Measurements from ENCODE around the gene TUBB8.

The TUBB8 gene

DNA sequence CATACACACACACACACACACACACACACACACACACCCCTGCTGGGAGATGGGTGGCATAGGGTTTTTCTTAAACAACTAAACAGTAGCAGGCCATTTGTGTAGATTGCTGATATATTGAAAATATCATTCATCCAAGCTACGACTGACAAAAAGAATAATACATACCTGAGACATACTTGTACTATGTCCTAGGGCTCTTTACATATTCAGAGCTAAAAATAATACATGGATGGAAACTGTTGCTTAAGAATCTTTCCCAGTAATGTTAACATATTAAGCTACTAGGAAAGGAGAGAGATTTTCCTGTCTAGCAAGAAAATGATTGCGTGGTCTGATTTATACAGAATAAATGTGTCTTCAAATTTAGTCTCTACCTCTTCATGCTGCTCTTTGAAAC is 40.2 kb upstream of the TUBB8 start:
- Histone ChIP-seq H3K36me3 (ENCODE audit: control insufficient read depth in 1 of 2, insufficient read depth in 2 of 2, low read depth in 1 of 2, low read length in 2 of 2) (no peaks in the 10 kb centered on the region), H2BK12ac (ENCODE audit: low read length in 2 of 2) (no peak overlapping the region), H4K91ac (ENCODE audit: low read length) (no peak overlapping the region)

DNA sequence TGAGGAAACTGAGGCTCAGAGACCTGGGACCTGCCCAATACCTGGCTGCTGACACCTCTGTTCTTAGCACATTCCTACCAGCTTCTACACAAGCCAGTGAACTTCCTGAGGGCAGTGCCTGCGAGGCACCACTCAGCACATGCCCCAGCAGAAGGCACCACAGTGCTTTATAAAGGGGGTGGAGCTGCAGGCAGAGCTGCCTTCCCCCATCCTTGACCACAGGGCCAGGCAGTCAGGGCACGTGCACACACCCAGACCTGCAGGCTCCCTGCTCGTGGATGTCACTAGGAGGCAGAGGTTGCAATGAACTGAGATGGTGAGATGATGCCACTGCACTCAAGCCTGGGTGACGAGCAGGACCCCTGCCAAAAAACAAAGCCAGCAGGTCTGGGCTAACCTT is 39.2 kb upstream of the TUBB8 start:
- no peak for DNase-seq
- H3K4me1 ChIP-seq (ENCODE audit: control insufficient read depth, insufficient read depth, low read depth, low read length): peaks cover 4% of the 10 kb centered on the region
- no peaks in the 10 kb centered on the region for H3K36me3 ChIP-seq (ENCODE audit: control insufficient read depth in 1 of 2, insufficient read depth in 2 of 2, low read depth in 1 of 2, low read length in 2 of 2)
- no peak overlapping the region for H2AK5ac ChIP-seq (ENCODE audit: low read length, severe bottlenecking)
- H3K9ac ChIP-seq (ENCODE audit: low read length): no peak overlapping the region
- H3K79me1 ChIP-seq (replicated peaks; ENCODE audit: low read length, poor library complexity, severe bottlenecking): no peaks in the 10 kb centered on the region
- no peak overlapping the region for H4K91ac ChIP-seq (ENCODE audit: low read length)
- no peak overlapping the region for H3K14ac ChIP-seq (ENCODE audit: low read length in 2 of 2)
- H3K4me3 ChIP-seq (ENCODE audit: insufficient read depth in 1 of 2, low read depth in 1 of 2, low read length in 2 of 2): no peak overlapping the region
- no peaks in the 10 kb centered on the region for H3K9me3 ChIP-seq (ENCODE audit: control insufficient read depth, low read length)
- no peak overlapping the region for H3K4ac ChIP-seq (ENCODE audit: low read depth in 1 of 2, low read length in 2 of 2)
- no peak overlapping the region for H3K18ac ChIP-seq (ENCODE audit: low read depth in 1 of 2, low read length in 2 of 2)
- no peak overlapping the region for H2BK15ac ChIP-seq (ENCODE audit: low read depth, poor library complexity, severe bottlenecking)
- H3K27ac ChIP-seq (ENCODE audit: low read length, poor library complexity, severe bottlenecking): no peak overlapping the region
- H2AFZ ChIP-seq (ENCODE audit: low read depth, low read length): no peak overlapping the region
- no peak overlapping the region for H2BK5ac ChIP-seq (ENCODE audit: low read depth, low read length, poor library complexity, severe bottlenecking)
- no peak overlapping the region for H2BK120ac ChIP-seq (ENCODE audit: low read depth, low read length)
- 62% methylated on average over 4 of the region's 4 CpGs for WGBS
- H4K8ac ChIP-seq (ENCODE audit: low read length): no peak overlapping the region
- H3K23ac ChIP-seq (ENCODE audit: low read length in 2 of 2): no peak overlapping the region
- H3K27me3 ChIP-seq (ENCODE audit: control insufficient read depth in 1 of 2, insufficient read depth in 1 of 2, low read length in 2 of 2): peaks cover 31 to 45% of the 10 kb centered on the region in 2 experiments
- H3K4me2 ChIP-seq (ENCODE audit: low read length, poor library complexity, severe bottlenecking): no peak overlapping the region
- no peak overlapping the region for H2BK12ac ChIP-seq (ENCODE audit: low read length in 2 of 2)

More for the DNA sequence above, 40.2 kb upstream of the TUBB8 start:
- no peak for DNase-seq
- Histone ChIP-seq H3K9ac (ENCODE audit: low read length) (no peak overlapping the region), H4K8ac (ENCODE audit: low read length) (no peak overlapping the region), H3K79me1 (replicated peaks; ENCODE audit: low read length, poor library complexity, severe bottlenecking) (no peaks in the 10 kb centered on the region), H3K14ac (ENCODE audit: low read length in 2 of 2) (no peak overlapping the region), H3K4me1 (ENCODE audit: control insufficient read depth, insufficient read depth, low read depth, low read length) (peaks cover 4% of the 10 kb centered on the region), H3K27me3 (ENCODE audit: control insufficient read depth in 1 of 2, insufficient read depth in 1 of 2, low read length in 2 of 2) (peaks cover 29 to 40% of the 10 kb centered on the region in 2 experiments), H2BK5ac (ENCODE audit: low read depth, low read length, poor library complexity, severe bottlenecking) (no peak overlapping the region), H2BK15ac (ENCODE audit: low read depth, poor library complexity, severe bottlenecking) (no peak overlapping the region), H2BK120ac (ENCODE audit: low read depth, low read length) (no peak overlapping the region), H3K4me2 (ENCODE audit: low read length, poor library complexity, severe bottlenecking) (no peak overlapping the region), H3K9me3 (ENCODE audit: control insufficient read depth, low read length) (peaks cover 2% of the 10 kb centered on the region), H3K23ac (ENCODE audit: low read length in 2 of 2) (no peak overlapping the region), H3K4me3 (ENCODE audit: insufficient read depth in 1 of 2, low read depth in 1 of 2, low read length in 2 of 2) (no peak overlapping the region), H3K18ac (ENCODE audit: low read depth in 1 of 2, low read length in 2 of 2) (no peak overlapping the region), H3K27ac (ENCODE audit: low read length, poor library complexity, severe bottlenecking) (no peak overlapping the region), H3K4ac (ENCODE audit: low read depth in 1 of 2, low read length in 2 of 2) (no peak overlapping the region), H2AK5ac (ENCODE audit: low read length, severe bottlenecking) (no peak overlapping the region), H2AFZ (ENCODE audit: low read depth, low read length) (no peak overlapping the region)
- WGBS: no CpG with 5 or more reads among the region's 2 CpGs

DNA sequence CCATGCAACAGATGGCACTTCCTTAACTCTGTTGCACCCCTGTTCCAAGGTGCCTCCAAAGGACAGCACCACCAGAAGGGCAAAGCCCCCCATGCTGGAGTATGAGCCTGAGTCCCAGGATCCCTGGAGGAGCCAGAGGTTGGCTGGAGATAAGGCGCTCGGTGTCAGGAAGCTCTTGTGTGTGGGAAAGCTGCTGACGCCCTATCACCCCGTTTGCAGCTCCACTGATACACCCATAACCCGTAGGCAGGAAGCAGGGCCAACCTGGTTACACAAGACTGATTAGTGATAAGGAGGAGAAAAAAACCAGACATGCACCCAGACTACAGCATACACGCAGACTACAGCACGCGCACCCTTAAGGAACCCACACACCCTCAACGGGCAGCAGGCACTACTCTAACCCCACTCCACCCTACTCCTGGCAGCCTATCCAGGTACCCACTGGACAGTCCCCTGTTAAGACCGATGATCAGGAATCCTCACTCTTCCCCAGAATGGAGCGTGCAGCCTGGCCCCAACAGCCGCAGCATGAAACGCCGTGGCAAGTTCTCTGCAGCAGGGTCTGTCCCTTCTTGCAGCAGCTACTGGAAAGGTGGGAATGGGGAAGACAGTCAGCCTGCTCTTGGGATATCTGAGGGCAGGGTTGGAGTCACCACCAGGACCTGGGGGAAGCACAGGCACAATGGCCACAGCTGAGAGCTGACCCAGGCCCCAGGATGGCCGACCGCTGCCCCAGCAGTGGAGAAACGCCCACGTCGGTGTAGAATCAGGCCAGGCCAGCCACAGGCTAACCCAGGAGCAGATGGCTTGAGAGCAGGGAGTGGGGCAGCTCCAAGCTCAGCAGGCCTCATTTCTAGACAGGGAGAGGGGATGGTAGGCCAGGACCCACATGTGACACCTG is 38.3 kb upstream of the TUBB8 start:
- H3K14ac ChIP-seq (ENCODE audit: low read length in 2 of 2): no peak overlapping the region
- H2BK12ac ChIP-seq (ENCODE audit: low read length in 2 of 2): no peak overlapping the region
- DNase-seq: no peak
- no peak overlapping the region for H4K8ac ChIP-seq (ENCODE audit: low read length)
- no peak overlapping the region for H2BK120ac ChIP-seq (ENCODE audit: low read depth, low read length)
- H3K36me3 ChIP-seq (ENCODE audit: control insufficient read depth in 1 of 2, insufficient read depth in 2 of 2, low read depth in 1 of 2, low read length in 2 of 2): no peaks in the 10 kb centered on the region
- H3K4ac ChIP-seq (ENCODE audit: low read depth in 1 of 2, low read length in 2 of 2): no peak overlapping the region
- no peak overlapping the region for H3K23ac ChIP-seq (ENCODE audit: low read length in 2 of 2)
- H3K4me1 ChIP-seq (ENCODE audit: control insufficient read depth, insufficient read depth, low read depth, low read length): peaks cover 4% of the 10 kb centered on the region
- WGBS: 91% methylated on average over 17 of the region's 19 CpGs
- no peak overlapping the region for H3K4me2 ChIP-seq (ENCODE audit: low read length, poor library complexity, severe bottlenecking)
- H2AK5ac ChIP-seq (ENCODE audit: low read length, severe bottlenecking): no peak overlapping the region
- no peak overlapping the region for H3K4me3 ChIP-seq (ENCODE audit: insufficient read depth in 1 of 2, low read depth in 1 of 2, low read length in 2 of 2)
- H3K27me3 ChIP-seq (ENCODE audit: control insufficient read depth in 1 of 2, insufficient read depth in 1 of 2, low read length in 2 of 2): peaks cover 31 to 49% of the 10 kb centered on the region in 2 experiments
- H3K9ac ChIP-seq (ENCODE audit: low read length): no peak overlapping the region
- no peaks in the 10 kb centered on the region for H3K9me3 ChIP-seq (ENCODE audit: control insufficient read depth, low read length)
- no peak overlapping the region for H4K91ac ChIP-seq (ENCODE audit: low read length)
- no peaks in the 10 kb centered on the region for H3K79me1 ChIP-seq (replicated peaks; ENCODE audit: low read length, poor library complexity, severe bottlenecking)
- H2BK15ac ChIP-seq (ENCODE audit: low read depth, poor library complexity, severe bottlenecking): no peak overlapping the region
- H2AFZ ChIP-seq (ENCODE audit: low read depth, low read length): no peak overlapping the region
- H2BK5ac ChIP-seq (ENCODE audit: low read depth, low read length, poor library complexity, severe bottlenecking): no peak overlapping the region
- H3K27ac ChIP-seq (ENCODE audit: low read length, poor library complexity, severe bottlenecking): no peak overlapping the region
- H3K18ac ChIP-seq (ENCODE audit: low read depth in 1 of 2, low read length in 2 of 2): no peak overlapping the region

DNA sequence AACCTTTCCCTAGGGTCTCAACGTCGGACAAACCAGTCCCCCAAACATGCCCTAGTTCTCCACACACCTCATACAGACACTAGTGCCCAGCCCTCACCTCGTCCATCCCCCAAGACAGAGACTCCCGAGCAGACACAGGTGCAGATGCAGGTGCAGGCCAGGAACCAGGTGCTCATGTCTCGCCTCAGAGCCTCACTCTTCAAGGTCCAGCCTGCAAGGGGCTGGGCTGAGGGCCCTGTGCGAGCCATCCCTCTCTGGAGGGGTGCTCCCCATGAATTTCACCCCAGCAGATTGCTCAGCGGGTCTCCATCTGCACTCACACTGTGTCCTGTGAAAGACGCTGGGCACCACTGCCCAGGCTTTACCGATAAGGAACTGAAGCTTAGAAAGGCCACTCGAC is 36.9 kb upstream of the TUBB8 start:
- Histone ChIP-seq H2BK120ac (ENCODE audit: low read depth, low read length) (no peak overlapping the region), H2BK12ac (ENCODE audit: low read length in 2 of 2) (no peak overlapping the region), H3K4me3 (ENCODE audit: insufficient read depth in 1 of 2, low read depth in 1 of 2, low read length in 2 of 2) (no peak overlapping the region), H3K27ac (ENCODE audit: low read length, poor library complexity, severe bottlenecking) (no peak overlapping the region), H3K14ac (ENCODE audit: low read length in 2 of 2) (no peak overlapping the region), H3K4ac (ENCODE audit: low read depth in 1 of 2, low read length in 2 of 2) (no peak overlapping the region), H4K8ac (ENCODE audit: low read length) (no peak overlapping the region), H2BK5ac (ENCODE audit: low read depth, low read length, poor library complexity, severe bottlenecking) (no peak overlapping the region), H3K4me2 (ENCODE audit: low read length, poor library complexity, severe bottlenecking) (no peak overlapping the region), H3K36me3 (ENCODE audit: control insufficient read depth in 1 of 2, insufficient read depth in 2 of 2, low read depth in 1 of 2, low read length in 2 of 2) (no peaks in the 10 kb centered on the region), H3K18ac (ENCODE audit: low read depth in 1 of 2, low read length in 2 of 2) (no peak overlapping the region), H3K9me3 (ENCODE audit: control insufficient read depth, low read length) (no peaks in the 10 kb centered on the region), H3K27me3 (ENCODE audit: control insufficient read depth in 1 of 2, insufficient read depth in 1 of 2, low read length in 2 of 2) (peaks cover 37 to 47% of the 10 kb centered on the region in 2 experiments), H2AK5ac (ENCODE audit: low read length, severe bottlenecking) (no peak overlapping the region), H2BK15ac (ENCODE audit: low read depth, poor library complexity, severe bottlenecking) (no peak overlapping the region), H3K4me1 (ENCODE audit: control insufficient read depth, insufficient read depth, low read depth, low read length) (no peaks in the 10 kb centered on the region), H3K9ac (ENCODE audit: low read length) (no peak overlapping the region), H4K91ac (ENCODE audit: low read length) (no peak overlapping the region), H3K79me1 (replicated peaks; ENCODE audit: low read length, poor library complexity, severe bottlenecking) (no peaks in the 10 kb centered on the region), H2AFZ (ENCODE audit: low read depth, low read length) (no peak overlapping the region), H3K23ac (ENCODE audit: low read length in 2 of 2) (no peak overlapping the region)
- WGBS: 72% methylated on average over 8 of the region's 10 CpGs
- DNase-seq: no peak
